Measurements from ENCODE around the gene TIPRL. TPM values are rescaled to one million over a fixed set of nuclear protein-coding genes. Genes with fewer than 3 reads are reported as not detected.

Gene TIPRL
- total and polyA plus RNA-seq, 2 of the 8 experiments (the other 6 are each of a cell fraction or from before 2014, with no cell fraction given) = 8.1 to 27.4 TPM

DNA sequence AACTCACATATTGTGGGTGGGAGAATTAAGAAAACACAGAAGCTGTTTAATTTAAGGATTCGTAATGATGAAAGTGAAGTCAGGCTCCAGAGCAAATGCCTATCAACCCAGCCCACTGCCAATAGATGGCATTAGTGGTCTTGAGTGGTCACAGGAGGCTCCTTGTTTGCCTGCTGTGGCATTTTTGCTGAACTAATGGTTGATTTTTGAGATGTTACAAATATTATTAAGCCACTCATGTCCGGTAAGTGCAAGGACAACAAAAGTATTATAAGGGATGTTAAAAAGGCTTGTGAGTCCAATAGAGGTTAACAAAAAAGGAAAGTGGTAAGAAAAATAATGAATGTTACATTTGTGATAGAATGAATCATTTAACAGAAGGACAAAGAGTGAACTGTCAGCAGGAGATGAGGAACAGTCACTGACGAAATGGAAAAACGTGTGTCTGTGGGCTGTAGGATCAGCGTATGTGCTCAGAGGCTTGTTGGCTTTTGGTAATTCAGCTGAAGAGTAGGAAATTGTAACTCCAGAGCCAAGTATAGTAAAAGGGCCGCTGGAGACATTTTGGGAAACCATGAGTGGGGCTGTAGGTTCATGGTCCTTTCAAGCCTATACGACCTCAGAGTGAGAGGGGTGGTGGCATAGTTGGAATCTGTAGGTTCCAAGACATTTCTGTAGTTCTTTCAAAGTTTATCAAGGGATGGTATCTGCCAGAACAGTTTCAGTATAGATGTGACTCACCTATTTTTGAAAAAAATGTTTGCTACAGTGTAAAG lies 58.3 kb downstream of the TIPRL start:
- no peak overlapping the region for H2BK5ac ChIP-seq (ENCODE audit: low read depth, low read length)
- no peak for DNase-seq (ENCODE audit: low read depth in 1 of 2, low spot score in 2 of 2)
- no peak overlapping the region for H2BK120ac ChIP-seq (replicated peaks; ENCODE audit: low read depth, low read length)
- ChIA-PET CTCF (ENCODE audit: partially characterized antibody) (interaction anchor here (0.6 to 3.4 kb wide), 7 partner anchors 8 to 152 kb away, joined by 3 to 29 read pairs (median 11); partner anchors contain the start of gene SFT2D2), POLR2A (ENCODE audit: partially characterized antibody) (no interaction called here)
- no peak overlapping the region for H4K8ac ChIP-seq (ENCODE audit: extremely low read depth, insufficient read depth, low read length)
- peaks cover 3% of the 10 kb centered on the region; the same call in 1 of the 2 replicates for H3K79me1 ChIP-seq (ENCODE audit: low read depth, low read length)
- no peaks in the 10 kb centered on the region for H3K4me1 ChIP-seq (replicated peaks in 1 of 4; ENCODE audit: control insufficient read depth in 3 of 4, insufficient read depth in 4 of 4, low read length in 3 of 4)
- H4K91ac ChIP-seq (replicated peaks; ENCODE audit: insufficient read length, low read length) = no peak overlapping the region
- H3K9me3 ChIP-seq (ENCODE audit: insufficient read depth in 2 of 2, low read depth in 1 of 2, low read length in 1 of 2) = no peaks in the 10 kb centered on the region
- 87% methylated on average over 7 of the region's 7 CpGs; no CpG with 5 or more reads in 1 of the 2 experiments for WGBS, 2 experiments (ENCODE audit: extremely low coverage in 1 of 2, insufficient coverage in 1 of 2, insufficient read length in 1 of 2, insufficient replicate concordance in 2 of 2, low coverage in 1 of 2, low lambda C conversion rate in 2 of 2, missing lambda C conversion rate in 1 of 2)
- H2AK5ac ChIP-seq (ENCODE audit: low read depth, low read length) = no peak overlapping the region
- H3K23ac ChIP-seq (ENCODE audit: insufficient read length) = no peak overlapping the region
- H4K5ac ChIP-seq (ENCODE audit: insufficient read length, low read depth, low read length) = no peak overlapping the region
- H3K4me3 ChIP-seq (ENCODE audit: extremely low read depth in 1 of 4, insufficient read depth in 2 of 4, low read depth in 3 of 4, low read length in 4 of 4) = no peak overlapping the region
- FAIRE-seq = no peak
- no peak overlapping the region for H2BK20ac ChIP-seq (ENCODE audit: low read length)
- peaks cover 0 to 23% (median 2%) of the 10 kb centered on the region in 4 experiments; a peak in 6 of 8 replicates for H3K36me3 ChIP-seq (ENCODE audit: control insufficient read depth in 2 of 4, insufficient read depth in 4 of 4, low read length in 3 of 4)
- no peaks in the 10 kb centered on the region for H3K27me3 ChIP-seq (replicated peaks in 1 of 4; ENCODE audit: control insufficient read depth in 3 of 4, extremely low read depth in 1 of 4, insufficient read depth in 3 of 4, low read length in 3 of 4)
- no peak overlapping the region for H3K14ac ChIP-seq (ENCODE audit: insufficient read length)
- no peak overlapping the region for H3K18ac ChIP-seq (ENCODE audit: extremely low read depth, low read length)
- H3K79me2 ChIP-seq (ENCODE audit: control insufficient read depth in 1 of 2, insufficient read depth in 2 of 2, low read length in 2 of 2) = no peaks in the 10 kb centered on the region
- H3K4me2 ChIP-seq (ENCODE audit: insufficient read depth in 1 of 2, low read depth in 2 of 2, low read length in 2 of 2) = no peak overlapping the region
- H2AFZ ChIP-seq (ENCODE audit: low read length) = no peak overlapping the region
- peaks cover 0 to 2% of the 10 kb centered on the region in 2 experiments for H4K20me1 ChIP-seq (replicated peaks in 1 of 2; ENCODE audit: control insufficient read depth in 1 of 2, insufficient read depth in 2 of 2, low read length in 2 of 2)
- H3K4ac ChIP-seq (replicated peaks; ENCODE audit: insufficient read length, low read depth, low read length) = no peak overlapping the region
- H2BK12ac ChIP-seq (ENCODE audit: low read depth, low read length) = no peak overlapping the region
- no peak overlapping the region for H3K9ac ChIP-seq (replicated peaks in 1 of 4; ENCODE audit: extremely low read depth in 1 of 4, low read depth in 3 of 4, low read length in 3 of 4)
- no peak overlapping the region for H3K56ac ChIP-seq (replicated peaks; ENCODE audit: insufficient read length, low read depth, low read length)
- no peak overlapping the region for H3K27ac ChIP-seq (ENCODE audit: low read depth, low read length)
- no peak overlapping the region for H2BK15ac ChIP-seq (ENCODE audit: low read length)
- H3K23me2 ChIP-seq (ENCODE audit: low read depth, low read length) = no peaks in the 10 kb centered on the region
- TF ChIP-seq SUZ12 (IDR thresholded peaks at IDR 0.05; ENCODE audit: low read length) = no peak
- TF ChIP-seq SP2 (IDR thresholded peaks at IDR 0.05; ENCODE audit: low read length) = no peak
- TF ChIP-seq CTBP2 (IDR thresholded peaks at IDR 0.05; ENCODE audit: borderline replicate concordance, insufficient read depth, insufficient read length, low read length) = no peak
- TF ChIP-seq POLR2A (IDR thresholded peaks at IDR 0.05; ENCODE audit: control extremely low read depth in 1 of 2, low read depth in 2 of 2, low read length in 2 of 2) = no peak
- TF ChIP-seq GABPA (IDR thresholded peaks at IDR 0.05; ENCODE audit: borderline replicate concordance, insufficient read depth, low read length) = no peak
- no peak for TF ChIP-seq EP300 (IDR thresholded peaks at IDR 0.05; ENCODE audit: borderline replicate concordance in 1 of 2, low read depth in 2 of 2, low read length in 2 of 2)
- no peak for TF ChIP-seq KDM5A (IDR thresholded peaks at IDR 0.05; ENCODE audit: low read length)
- no peak for TF ChIP-seq KDM4A (IDR thresholded peaks at IDR 0.05; ENCODE audit: low read depth, low read length, severe bottlenecking)
- no peak for TF ChIP-seq POU5F1 (IDR thresholded peaks at IDR 0.05; ENCODE audit: low read depth, low read length)
- TF ChIP-seq, protein P1, sequence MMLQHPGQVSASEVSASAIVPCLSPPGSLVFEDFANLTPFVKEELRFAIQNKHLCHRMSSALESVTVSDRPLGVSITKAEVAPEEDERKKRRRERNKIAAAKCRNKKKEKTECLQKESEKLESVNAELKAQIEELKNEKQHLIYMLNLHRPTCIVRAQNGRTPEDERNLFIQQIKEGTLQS (IDR thresholded peaks at IDR 0.05; ENCODE audit: insufficient read depth, low read depth, low read length) = no peak
- TF ChIP-seq POLR2AphosphoS5 (IDR thresholded peaks at IDR 0.05; ENCODE audit: low read depth, low read length) = no peak
